Measurements from ENCODE around the gene CIDEC. TPM values are rescaled to one million over a fixed set of nuclear protein-coding genes. Genes with fewer than 3 reads are reported as not detected.

Gene CIDEC
- total and polyA plus RNA-seq, 2 of the 13 experiments (the other 11 are each of a cell fraction or from before 2014, with no cell fraction given), result 2.5 to 10.4 TPM

DNA sequence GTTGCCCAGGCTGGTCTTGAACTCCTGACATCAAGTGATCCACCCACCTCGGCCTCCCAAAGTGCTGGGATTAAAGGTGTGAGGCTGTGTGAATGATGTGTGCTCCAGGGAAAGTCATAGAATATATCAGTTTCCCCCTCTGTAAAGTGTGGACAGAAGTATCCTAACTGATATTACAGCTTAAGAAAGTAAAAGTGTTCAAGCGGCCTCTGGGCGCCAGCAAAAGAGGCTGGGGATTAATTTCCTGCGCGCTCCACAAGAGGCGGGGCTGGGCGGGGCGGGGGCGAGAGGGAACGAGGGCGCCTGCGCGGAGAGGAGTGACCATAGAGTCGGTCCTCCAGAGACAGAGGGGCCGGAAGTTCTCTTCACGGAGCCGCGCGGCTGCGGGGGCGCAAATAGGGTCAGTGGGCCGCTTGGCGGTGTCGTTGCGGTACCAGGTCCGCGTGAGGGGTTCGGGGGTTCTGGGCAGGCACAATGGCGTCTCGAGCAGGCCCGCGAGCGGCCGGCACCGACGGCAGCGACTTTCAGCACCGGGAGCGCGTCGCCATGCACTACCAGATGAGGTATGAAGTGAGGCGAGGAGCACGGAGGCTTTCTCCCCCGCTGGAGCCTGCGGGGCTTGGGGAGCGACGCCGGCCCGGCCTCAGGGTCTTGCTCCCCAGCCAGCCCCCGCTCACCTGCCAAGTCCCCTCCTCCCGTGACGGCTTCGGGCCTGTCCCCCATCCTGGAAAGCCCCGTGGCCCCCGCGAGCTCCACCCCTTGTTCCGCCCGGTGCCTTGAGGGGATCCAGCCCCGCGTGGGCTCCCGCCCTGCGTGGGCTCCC, 10.4 kb upstream of the CIDEC start, which contains the start of gene JAGN1 (continued):
- peak; percentile 16; the same call in 1 of the 2 replicates for TF ChIP-seq ZNF367 (CRISPR knock-in tag; IDR thresholded peaks at IDR 0.05; ENCODE audit: borderline replicate concordance)
- TF ChIP-seq EZH2 (conservative IDR thresholded peaks at IDR 0.05; ENCODE audit: low read depth, low read length), result no peak
- TF ChIP-seq ZSCAN9 (CRISPR knock-in tag; IDR thresholded peaks at IDR 0.05; ENCODE audit: borderline replicate concordance), result no peak
- TF ChIP-seq, protein P1, sequence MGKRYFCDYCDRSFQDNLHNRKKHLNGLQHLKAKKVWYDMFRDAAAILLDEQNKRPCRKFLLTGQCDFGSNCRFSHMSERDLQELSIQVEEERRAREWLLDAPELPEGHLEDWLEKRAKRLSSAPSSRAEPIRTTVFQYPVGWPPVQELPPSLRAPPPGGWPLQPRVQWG (CRISPR knock-in tag; IDR thresholded peaks at IDR 0.05; ENCODE audit: borderline replicate concordance, low read depth), result no peak
- no peak for TF ChIP-seq ATAD3A (CRISPR knock-in tag; IDR thresholded peaks at IDR 0.05)
- TF ChIP-seq YY1 (IDR thresholded peaks at IDR 0.05; ENCODE audit: insufficient read depth, insufficient replicate concordance, low read depth, low read length), result peak; percentile 88
- peak; percentile 78; the same call in 1 of the 2 replicates for TF ChIP-seq ZNF350 (CRISPR knock-in tag; IDR thresholded peaks at IDR 0.05; ENCODE audit: borderline replicate concordance, low read depth)
- TF ChIP-seq, protein P2, sequence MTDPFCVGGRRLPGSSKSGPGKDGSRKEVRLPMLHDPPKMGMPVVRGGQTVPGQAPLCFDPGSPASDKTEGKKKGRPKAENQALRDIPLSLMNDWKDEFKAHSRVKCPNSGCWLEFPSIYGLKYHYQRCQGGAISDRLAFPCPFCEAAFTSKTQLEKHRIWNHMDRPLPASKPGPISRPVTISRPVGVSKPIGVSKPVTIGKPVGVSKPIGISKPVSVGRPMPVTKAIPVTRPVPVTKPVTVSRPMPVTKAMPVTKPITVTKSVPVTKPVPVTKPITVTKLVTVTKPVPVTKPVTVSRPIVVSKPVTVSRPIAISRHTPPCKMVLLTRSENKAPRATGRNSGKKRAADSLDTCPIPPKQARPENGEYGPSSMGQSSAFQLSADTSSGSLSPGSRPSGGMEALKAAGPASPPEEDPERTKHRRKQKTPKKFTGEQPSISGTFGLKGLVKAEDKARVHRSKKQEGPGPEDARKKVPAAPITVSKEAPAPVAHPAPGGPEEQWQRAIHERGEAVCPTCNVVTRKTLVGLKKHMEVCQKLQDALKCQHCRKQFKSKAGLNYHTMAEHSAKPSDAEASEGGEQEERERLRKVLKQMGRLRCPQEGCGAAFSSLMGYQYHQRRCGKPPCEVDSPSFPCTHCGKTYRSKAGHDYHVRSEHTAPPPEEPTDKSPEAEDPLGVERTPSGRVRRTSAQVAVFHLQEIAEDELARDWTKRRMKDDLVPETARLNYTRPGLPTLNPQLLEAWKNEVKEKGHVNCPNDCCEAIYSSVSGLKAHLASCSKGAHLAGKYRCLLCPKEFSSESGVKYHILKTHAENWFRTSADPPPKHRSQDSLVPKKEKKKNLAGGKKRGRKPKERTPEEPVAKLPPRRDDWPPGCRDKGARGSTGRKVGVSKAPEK (CRISPR knock-in tag; IDR thresholded peaks at IDR 0.05; ENCODE audit: borderline replicate concordance), result no peak
- TF ChIP-seq RFX3 (CRISPR knock-in tag; IDR thresholded peaks at IDR 0.05), result no peak
- TF ChIP-seq, protein P3, sequence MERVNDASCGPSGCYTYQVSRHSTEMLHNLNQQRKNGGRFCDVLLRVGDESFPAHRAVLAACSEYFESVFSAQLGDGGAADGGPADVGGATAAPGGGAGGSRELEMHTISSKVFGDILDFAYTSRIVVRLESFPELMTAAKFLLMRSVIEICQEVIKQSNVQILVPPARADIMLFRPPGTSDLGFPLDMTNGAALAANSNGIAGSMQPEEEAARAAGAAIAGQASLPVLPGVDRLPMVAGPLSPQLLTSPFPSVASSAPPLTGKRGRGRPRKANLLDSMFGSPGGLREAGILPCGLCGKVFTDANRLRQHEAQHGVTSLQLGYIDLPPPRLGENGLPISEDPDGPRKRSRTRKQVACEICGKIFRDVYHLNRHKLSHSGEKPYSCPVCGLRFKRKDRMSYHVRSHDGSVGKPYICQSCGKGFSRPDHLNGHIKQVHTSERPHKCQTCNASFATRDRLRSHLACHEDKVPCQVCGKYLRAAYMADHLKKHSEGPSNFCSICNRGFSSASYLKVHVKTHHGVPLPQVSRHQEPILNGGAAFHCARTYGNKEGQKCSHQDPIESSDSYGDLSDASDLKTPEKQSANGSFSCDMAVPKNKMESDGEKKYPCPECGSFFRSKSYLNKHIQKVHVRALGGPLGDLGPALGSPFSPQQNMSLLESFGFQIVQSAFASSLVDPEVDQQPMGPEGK (CRISPR knock-in tag; IDR thresholded peaks at IDR 0.05), result peak; percentile 91
- TF ChIP-seq, protein P4, sequence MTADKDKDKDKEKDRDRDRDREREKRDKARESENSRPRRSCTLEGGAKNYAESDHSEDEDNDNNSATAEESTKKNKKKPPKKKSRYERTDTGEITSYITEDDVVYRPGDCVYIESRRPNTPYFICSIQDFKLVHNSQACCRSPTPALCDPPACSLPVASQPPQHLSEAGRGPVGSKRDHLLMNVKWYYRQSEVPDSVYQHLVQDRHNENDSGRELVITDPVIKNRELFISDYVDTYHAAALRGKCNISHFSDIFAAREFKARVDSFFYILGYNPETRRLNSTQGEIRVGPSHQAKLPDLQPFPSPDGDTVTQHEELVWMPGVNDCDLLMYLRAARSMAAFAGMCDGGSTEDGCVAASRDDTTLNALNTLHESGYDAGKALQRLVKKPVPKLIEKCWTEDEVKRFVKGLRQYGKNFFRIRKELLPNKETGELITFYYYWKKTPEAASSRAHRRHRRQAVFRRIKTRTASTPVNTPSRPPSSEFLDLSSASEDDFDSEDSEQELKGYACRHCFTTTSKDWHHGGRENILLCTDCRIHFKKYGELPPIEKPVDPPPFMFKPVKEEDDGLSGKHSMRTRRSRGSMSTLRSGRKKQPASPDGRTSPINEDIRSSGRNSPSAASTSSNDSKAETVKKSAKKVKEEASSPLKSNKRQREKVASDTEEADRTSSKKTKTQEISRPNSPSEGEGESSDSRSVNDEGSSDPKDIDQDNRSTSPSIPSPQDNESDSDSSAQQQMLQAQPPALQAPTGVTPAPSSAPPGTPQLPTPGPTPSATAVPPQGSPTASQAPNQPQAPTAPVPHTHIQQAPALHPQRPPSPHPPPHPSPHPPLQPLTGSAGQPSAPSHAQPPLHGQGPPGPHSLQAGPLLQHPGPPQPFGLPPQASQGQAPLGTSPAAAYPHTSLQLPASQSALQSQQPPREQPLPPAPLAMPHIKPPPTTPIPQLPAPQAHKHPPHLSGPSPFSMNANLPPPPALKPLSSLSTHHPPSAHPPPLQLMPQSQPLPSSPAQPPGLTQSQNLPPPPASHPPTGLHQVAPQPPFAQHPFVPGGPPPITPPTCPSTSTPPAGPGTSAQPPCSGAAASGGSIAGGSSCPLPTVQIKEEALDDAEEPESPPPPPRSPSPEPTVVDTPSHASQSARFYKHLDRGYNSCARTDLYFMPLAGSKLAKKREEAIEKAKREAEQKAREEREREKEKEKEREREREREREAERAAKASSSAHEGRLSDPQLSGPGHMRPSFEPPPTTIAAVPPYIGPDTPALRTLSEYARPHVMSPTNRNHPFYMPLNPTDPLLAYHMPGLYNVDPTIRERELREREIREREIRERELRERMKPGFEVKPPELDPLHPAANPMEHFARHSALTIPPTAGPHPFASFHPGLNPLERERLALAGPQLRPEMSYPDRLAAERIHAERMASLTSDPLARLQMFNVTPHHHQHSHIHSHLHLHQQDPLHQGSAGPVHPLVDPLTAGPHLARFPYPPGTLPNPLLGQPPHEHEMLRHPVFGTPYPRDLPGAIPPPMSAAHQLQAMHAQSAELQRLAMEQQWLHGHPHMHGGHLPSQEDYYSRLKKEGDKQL (CRISPR knock-in tag; IDR thresholded peaks at IDR 0.05; ENCODE audit: low read depth), result no peak
- peak; percentile 34; the same call in 1 of the 2 replicates for TF ChIP-seq MYNN (CRISPR knock-in tag; IDR thresholded peaks at IDR 0.05; ENCODE audit: low read depth)
- no peak for TF ChIP-seq ZNF260 (CRISPR knock-in tag; IDR thresholded peaks at IDR 0.05; ENCODE audit: borderline replicate concordance, low read depth)
- TF ChIP-seq, protein P5, sequence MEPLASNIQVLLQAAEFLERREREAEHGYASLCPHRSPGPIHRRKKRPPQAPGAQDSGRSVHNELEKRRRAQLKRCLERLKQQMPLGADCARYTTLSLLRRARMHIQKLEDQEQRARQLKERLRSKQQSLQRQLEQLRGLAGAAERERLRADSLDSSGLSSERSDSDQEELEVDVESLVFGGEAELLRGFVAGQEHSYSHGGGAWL (CRISPR knock-in tag; IDR thresholded peaks at IDR 0.05), result peak; percentile 57; the same call in 1 of the 2 replicates

All from HepG2 (cell line).